Fibroblast of the conjunctiva (primary cell): Measurements from ENCODE around the gene AP4M1.

Experiments used
- DNase-seq: peaks from one replicate; pipeline ENCODE4 v3.0.0-alpha.2; 2010; ENCODE audit warnings: low read depth

Gene AP4M1

DNA sequence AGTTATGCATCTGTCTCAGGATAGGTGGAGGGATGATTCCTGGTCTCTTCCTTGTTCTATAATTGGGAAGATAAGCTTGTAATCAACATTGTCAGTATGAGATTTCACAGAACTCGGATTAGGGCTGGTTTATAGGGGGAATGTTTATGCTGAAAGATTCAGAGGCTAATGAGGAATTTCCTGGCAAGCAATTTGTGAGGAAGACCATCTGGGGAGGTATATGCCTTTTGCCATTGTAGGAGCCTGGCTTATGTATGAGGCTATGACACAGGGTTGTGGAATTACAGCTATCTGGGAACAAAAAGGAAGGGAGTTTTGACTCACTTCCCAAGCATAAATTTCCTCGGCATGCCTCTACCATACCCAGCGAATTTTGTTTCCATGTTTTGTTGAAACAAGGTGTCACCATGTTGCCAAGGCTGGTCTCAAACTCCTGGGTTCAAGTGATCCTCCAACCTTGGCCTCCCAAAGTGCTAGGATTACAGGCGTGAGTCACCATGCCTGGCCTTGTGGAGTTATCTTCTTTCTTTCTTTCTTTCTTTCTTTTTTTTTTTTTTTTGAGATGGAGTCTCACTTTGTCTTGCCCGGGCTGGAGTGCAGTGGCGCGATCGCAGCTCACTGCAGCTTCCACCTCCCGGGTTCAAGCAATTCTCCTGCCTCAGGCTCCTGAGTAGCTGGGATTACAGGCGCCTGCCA lies 14.2 kb upstream of the AP4M1 start:
- DNase-seq: peak; percentile 60

DNA sequence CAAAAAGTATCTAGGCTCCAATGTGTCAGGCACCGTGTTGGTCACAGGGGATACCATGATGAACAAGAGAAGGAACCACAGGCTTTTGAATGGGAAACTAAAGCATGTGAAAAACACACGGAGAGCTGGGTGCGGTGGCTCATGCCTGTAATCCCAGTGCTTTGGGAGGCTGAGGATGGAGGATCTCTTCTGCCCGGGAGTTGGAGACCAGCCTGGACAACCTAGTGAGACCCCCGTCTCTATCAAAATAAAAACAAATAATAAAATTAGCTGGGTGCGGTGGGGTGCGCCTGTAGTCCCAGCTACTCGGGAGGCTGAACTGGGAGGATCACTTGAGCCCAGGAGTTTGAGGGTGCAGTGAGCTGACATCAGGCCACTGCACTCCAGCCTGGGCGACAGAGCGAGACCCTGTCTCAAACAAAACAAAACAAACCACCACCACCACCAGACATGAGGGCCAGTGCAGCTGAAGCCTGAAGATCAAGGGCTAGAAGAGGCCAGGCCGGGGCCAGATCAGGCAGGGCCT lies 13.3 kb upstream of the AP4M1 start:
- no peak for DNase-seq

DNA sequence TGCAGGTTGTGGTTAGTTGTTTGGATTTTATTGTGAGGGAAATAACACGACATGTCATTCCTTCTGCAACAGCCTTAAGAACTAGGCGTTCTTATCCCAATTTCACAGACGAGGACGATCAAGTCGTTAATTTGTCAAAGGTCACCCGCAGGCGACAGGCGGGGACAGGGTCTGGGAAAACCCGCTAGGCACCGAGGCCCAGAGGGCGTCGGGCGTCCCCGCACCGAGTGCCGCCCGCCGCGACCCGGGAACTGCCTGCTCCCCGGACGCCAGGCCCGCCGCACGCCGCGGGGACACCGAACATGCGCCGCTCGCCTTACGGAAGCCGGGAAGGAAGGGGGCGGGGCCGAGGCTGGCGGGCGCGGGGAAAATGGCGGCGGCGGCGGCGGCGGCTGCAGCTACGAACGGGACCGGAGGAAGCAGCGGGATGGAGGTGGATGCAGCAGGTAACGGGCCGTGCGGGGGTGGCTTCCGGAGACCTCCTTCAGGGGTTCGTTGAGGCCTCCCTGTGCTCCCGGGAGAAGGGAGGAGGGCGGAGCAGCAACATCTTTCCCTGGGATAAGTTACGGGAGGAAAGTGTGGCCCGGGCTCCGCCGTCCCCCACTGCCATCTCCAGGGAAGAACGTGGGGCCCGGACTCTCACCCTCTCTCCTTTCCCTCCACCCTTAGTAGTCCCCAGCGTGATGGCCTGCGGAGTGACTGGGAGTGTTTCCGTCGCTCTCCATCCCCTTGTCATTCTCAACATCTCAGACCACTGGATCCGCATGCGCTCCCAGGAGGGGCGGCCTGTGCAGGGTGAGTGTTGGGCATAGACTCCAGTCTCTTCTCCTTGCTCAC lies 12.6 kb upstream of the AP4M1 start, which contains the start of gene COPS6:
COPS6 (plus strand) TSS at position 349 of the 837 bp plus-strand sequence; CDS start at position 371, 22 bp downstream.
- DNase-seq: no peak

GRCh38 chr7:100089458-100090196 lies 11.8 kb upstream of the AP4M1 start:
- no peak for DNase-seq

GRCh38 chr7:100090527-100091410 lies 10.7 kb upstream of the AP4M1 start:
- no peak for DNase-seq

DNA sequence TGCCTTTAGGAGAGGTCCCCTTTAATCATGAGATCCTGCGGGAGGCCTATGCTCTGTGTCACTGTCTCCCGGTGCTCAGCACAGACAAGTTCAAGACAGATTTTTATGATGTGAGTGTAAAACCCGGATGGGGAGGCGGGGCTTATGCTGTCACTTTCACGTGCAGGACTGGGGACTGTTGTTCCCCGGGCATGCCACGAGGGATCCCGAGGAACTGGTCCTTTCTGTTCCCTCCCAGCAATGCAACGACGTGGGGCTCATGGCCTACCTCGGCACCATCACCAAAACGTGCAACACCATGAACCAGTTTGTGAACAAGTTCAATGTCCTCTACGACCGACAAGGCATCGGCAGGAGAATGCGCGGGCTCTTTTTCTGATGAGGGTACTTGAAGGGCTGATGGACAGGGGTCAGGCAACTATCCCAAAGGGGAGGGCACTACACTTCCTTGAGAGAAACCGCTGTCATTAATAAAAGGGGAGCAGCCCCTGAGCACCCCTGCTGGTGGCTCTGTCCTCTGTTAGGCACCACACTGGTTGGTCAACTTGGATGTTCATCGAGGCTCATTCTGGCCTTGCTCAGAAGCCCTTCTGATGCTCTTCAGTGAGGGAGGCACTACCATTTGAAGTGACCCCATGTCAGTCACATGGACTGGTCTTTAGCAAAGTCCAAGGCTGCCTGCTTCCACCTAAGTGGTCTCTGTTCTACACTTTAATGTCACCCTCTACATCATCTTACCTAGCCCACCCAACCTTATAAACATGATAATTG lies 9.8 kb upstream of the AP4M1 start:
- DNase-seq: no peak

DNA sequence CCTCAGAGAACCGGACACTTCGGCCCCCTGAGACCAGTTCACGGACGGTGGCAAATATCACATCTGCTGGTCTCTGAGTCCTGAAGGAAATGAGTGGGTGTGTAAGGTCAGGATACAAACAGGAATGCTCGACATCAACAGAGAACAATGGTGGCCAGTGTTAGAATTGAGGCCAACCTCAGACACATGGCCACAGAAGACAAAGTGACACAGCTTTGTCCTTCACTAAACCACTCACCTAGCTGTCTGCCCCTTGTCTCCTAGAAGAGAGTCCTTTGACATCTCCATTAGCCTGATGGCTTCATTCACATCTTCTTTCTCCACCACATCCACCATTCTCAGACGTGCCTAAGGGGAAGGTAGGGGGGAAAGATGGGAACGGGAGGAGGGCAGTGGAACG lies 8.4 kb upstream of the AP4M1 start:
- DNase-seq: no peak

- no peak for DNase-seq
Observed at GRCh38 chr7:100093498-100093897, 7.9 kb upstream of the AP4M1 start.

DNA sequence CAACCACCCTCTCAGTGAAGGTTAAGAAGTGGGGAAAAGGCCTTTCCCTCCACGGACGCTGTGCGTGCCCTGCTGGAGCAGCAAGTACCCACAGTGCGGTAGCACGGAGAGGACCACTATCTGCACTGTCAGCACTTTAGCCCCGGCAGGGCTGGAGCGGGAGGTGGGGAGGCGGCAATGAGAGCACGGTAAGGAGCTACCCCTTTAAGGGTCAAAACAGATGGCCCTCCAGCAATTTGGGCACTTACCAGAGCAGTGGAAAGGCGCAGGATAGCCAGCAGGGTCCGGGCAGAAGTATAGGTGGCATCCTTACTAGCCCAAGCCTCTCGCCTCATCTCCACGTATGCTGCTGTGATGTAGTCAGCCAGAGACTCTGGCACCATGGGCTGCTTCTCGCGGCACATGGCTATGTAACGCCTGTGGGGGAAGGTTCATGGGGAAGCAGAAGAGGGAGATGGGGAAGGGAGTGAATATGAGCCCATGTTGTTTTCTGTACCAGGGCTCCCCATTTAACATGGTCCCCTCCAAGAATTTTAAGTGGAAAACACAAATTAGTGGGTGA lies 7.4 kb upstream of the AP4M1 start:
- no peak for DNase-seq

- no peak for DNase-seq
Observed at GRCh38 chr7:100095289-100095688, 6.2 kb upstream of the AP4M1 start.

- no peak for DNase-seq
Observed at GRCh38 chr7:100095704-100096103, 5.7 kb upstream of the AP4M1 start.

- DNase-seq: no peak
Observed at GRCh38 chr7:100098913-100099312, 2.5 kb upstream of the AP4M1 start.

GRCh38 chr7:100099452-100099851 lies 2.0 kb upstream of the AP4M1 start:
- no peak for DNase-seq

DNA sequence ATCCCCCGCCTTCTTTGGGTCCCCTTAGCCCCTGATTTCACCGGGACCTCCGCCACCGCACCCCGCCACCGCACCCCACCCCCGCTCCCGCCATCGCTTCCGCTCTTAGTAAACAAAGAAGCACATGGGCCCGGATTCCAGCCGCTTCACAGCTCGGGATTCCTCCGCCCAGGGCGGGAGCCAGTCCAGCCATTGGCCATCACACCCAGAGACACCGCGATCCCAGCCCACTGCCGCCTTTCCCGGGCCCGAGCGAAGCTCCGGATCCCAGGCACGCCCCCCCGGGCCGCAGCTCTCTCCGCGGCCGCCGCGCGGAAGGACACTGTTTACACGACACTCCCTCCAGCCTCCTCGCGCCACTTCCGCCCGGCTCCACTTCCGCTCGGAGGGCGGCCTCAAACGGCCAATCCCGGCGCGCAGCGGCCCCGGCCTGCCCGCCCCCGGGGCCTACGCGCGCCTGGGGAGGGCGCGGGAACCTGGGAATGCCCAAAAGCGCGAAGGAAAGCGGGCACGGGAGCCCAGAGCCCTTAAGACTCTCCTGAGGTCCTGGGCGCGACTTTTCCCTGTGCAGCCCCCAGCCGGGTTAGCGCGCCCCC lies 925 bp upstream of the AP4M1 start:
- peak; percentile 88 for DNase-seq

DNA sequence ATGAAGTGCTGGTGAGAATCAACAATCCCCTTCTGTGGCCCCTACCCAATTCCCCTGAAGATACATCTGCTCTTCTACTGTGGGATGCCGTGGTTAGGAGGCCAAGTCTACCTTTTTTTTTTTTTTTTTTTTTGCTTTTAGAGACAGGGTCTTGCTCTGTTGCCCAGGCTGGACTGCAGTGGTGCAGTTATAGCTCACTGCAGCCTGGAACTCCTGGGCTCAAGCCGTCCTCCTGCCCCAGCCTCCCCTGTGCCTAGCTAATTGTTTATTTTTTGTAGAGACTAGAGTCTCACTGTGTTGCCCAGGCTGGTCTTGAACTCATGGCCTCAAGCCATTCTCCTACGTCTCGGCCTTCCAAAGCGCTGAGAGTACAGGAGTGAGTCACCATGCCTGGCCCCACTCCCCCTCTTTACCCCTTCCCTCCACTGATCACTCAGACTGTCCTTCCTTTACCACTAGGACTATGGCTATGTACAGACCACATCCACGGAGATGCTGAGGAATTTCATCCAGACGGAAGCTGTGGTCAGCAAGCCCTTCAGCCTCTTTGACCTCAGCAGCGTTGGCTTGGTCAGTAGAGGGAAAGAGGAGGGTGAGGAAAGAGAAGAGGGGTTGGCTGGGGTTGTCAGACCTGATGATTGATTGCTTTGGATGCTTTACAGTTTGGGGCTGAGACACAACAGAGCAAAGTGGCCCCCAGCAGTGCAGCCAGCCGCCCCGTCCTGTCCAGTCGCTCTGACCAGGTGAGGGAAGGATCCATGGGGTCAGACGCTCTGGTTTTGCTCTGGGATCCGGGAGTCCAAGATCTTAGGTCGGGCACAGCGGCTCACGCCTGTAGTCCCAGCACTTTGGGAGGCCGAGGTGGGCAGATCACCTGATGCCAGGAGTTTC lies 1.8 kb downstream of the AP4M1 start:
- no peak for DNase-seq

GRCh38 chr7:100105534-100105933 lies 4.1 kb downstream of the AP4M1 start:
- DNase-seq: no peak

GRCh38 chr7:100106633-100107032 lies 5.2 kb downstream of the AP4M1 start:
- no peak for DNase-seq

- no peak for DNase-seq
Observed at GRCh38 chr7:100107125-100107737, 5.8 kb downstream of the AP4M1 start.
